H9 (cell line): ENCODE data around the gene ENTR1. TPM values are rescaled to one million over a fixed set of nuclear protein-coding genes. Genes with fewer than 3 reads are reported as not detected.

Experiments
- DNase-seq: peaks from one replicate; pipeline ENCODE4 v3.0.0-alpha.2; 2017
- H2AFZ ChIP-seq: one replicate; pipeline ENCODE4 v1.6.1; 2013; ENCODE audit warnings: mild to moderate bottlenecking, low read length, control low read depth, moderate library complexity
- H2AK5ac ChIP-seq: 2 replicates; pipeline ENCODE4 v1.6.1; 2013; ENCODE audit warnings: low read length, control low read depth, mixed read lengths; ENCODE audit not compliant: insufficient read length
- H2BK120ac ChIP-seq: one replicate; pipeline ENCODE4 v1.6.1; 2013; ENCODE audit warnings: low read depth, mild to moderate bottlenecking, low read length, control low read depth, inconsistent platforms; ENCODE audit not compliant: poor library complexity, severe bottlenecking
- H2BK12ac ChIP-seq: 2 replicates; pipeline ENCODE4 v1.6.1; 2013; ENCODE audit warnings: low read length, control low read depth, mixed read lengths, low read depth; ENCODE audit not compliant: insufficient read length
- H2BK15ac ChIP-seq: 2 replicates; pipeline ENCODE4 v1.6.1; 2013; ENCODE audit warnings: low read depth, low read length, control low read depth
- H2BK20ac ChIP-seq: one replicate; pipeline ENCODE4 v1.6.1; 2013; ENCODE audit warnings: low read depth, mild to moderate bottlenecking, low read length, control low read depth, inconsistent platforms; ENCODE audit not compliant: poor library complexity, severe bottlenecking
- H2BK5ac ChIP-seq: 2 replicates; pipeline ENCODE4 v1.6.1; 2013; ENCODE audit warnings: low read length, control low read depth, mixed read lengths; ENCODE audit not compliant: insufficient read length
- H3K14ac ChIP-seq: 2 replicates; pipeline ENCODE4 v1.6.1; 2013; ENCODE audit warnings: low read length, control low read depth; ENCODE audit not compliant: insufficient read depth
- H3K18ac ChIP-seq: 2 replicates; pipeline ENCODE4 v1.6.1; 2013; ENCODE audit warnings: low read depth, mild to moderate bottlenecking, mixed read lengths, low read length, control low read depth; ENCODE audit not compliant: insufficient read length
- H3K23ac ChIP-seq: 2 replicates; pipeline ENCODE4 v1.6.1; 2013; ENCODE audit warnings: low read length, control low read depth, mixed read lengths, low read depth; ENCODE audit not compliant: insufficient read length
- H3K23me2 ChIP-seq: 2 replicates; pipeline ENCODE4 v1.6.1; 2013; ENCODE audit warnings: low read depth, mild to moderate bottlenecking, mixed read lengths, low read length, control low read depth; ENCODE audit not compliant: insufficient read length, poor library complexity, severe bottlenecking
- H3K27ac ChIP-seq: 2 replicates; pipeline ENCODE4 v1.5.1; 2013; ENCODE audit warnings: low read length, control low read depth, mixed read lengths, low read depth; ENCODE audit not compliant: insufficient read length
- H3K27me3 ChIP-seq: 2 replicates; pipeline ENCODE4 v1.6.1; 2013; ENCODE audit warnings: low read length, control low read depth, inconsistent platforms; ENCODE audit not compliant: insufficient read depth
- H3K4ac ChIP-seq: 2 replicates; pipeline ENCODE4 v1.6.1; 2013; ENCODE audit warnings: low read depth, mild to moderate bottlenecking, control low read depth, inconsistent platforms, low read length, moderate library complexity
- H3K4me1 ChIP-seq: 2 replicates; pipeline ENCODE4 v1.6.1; 2013; ENCODE audit warnings: low read length, control low read depth, inconsistent platforms; ENCODE audit not compliant: insufficient read depth
- H3K4me2 ChIP-seq: 2 replicates; pipeline ENCODE4 v1.6.1; 2013; ENCODE audit warnings: low read length, control low read depth, mixed read lengths; ENCODE audit not compliant: insufficient read length, insufficient read depth
- H3K56ac ChIP-seq: 2 replicates; pipeline ENCODE4 v1.6.1; 2013; ENCODE audit warnings: low read depth, mild to moderate bottlenecking, mixed read lengths, low read length, control low read depth; ENCODE audit not compliant: insufficient read length
- H3K79me1 ChIP-seq: 2 replicates; pipeline ENCODE4 v1.6.1; 2013; ENCODE audit warnings: low read depth, mild to moderate bottlenecking, moderate library complexity, low read length, control low read depth, inconsistent platforms; ENCODE audit not compliant: insufficient read depth, poor library complexity, severe bottlenecking
- H3K79me2 ChIP-seq: 2 replicates; pipeline ENCODE4 v1.6.1; 2013; ENCODE audit warnings: low read length, control low read depth, inconsistent platforms; ENCODE audit not compliant: insufficient read depth
- H3K9ac ChIP-seq: 2 replicates; pipeline ENCODE4 v1.6.1; 2013; ENCODE audit warnings: low read length, control low read depth, mixed read lengths; ENCODE audit not compliant: insufficient read length; ENCODE audit errors: extremely low read depth
- H3K9me3 ChIP-seq: one replicate; pipeline ENCODE4 v1.6.1; 2013; ENCODE audit warnings: low read depth, low read length, inconsistent platforms; ENCODE audit not compliant: control insufficient read depth
- H3T11ph ChIP-seq: one replicate; pipeline ENCODE4 v1.6.1; 2013; ENCODE audit warnings: mild to moderate bottlenecking, low read length, control low read depth, inconsistent platforms
- H4K20me1 ChIP-seq: one replicate; pipeline ENCODE4 v1.6.1; 2013; ENCODE audit not compliant: control insufficient read depth, insufficient read length, insufficient read depth
- H4K5ac ChIP-seq: 2 replicates; pipeline ENCODE4 v1.6.1; 2013; ENCODE audit warnings: low read depth, mild to moderate bottlenecking, mixed read lengths, low read length, control low read depth; ENCODE audit not compliant: insufficient read length
- H4K8ac ChIP-seq: replicated peaks from 2 replicates; pipeline ENCODE4 v1.6.1; 2013; ENCODE audit warnings: low read length, control low read depth, mixed read lengths, low read depth; ENCODE audit not compliant: insufficient read length
- H4K91ac ChIP-seq: 2 replicates; pipeline ENCODE4 v1.6.1; 2013; ENCODE audit warnings: low read depth, mild to moderate bottlenecking, moderate library complexity, mixed read lengths, low read length, control low read depth; ENCODE audit not compliant: insufficient read length
- H3K27ac Mint-ChIP-seq, 3 experiments: 2 replicates in 2 of 3; 3 replicates in 1 of 3; pipeline ENCODE4 v1.8.0; 2020 to 2021; ENCODE audit warnings: mixed read lengths in 3 of 3, mild to moderate bottlenecking in 1 of 3, moderate library complexity in 1 of 3
- H3K27me3 Mint-ChIP-seq: 2 replicates; pipeline ENCODE4 v1.8.0; 2021; ENCODE audit warnings: low read depth, mild to moderate bottlenecking, moderate library complexity, mixed read lengths
- H3K36me3 Mint-ChIP-seq, 3 experiments: 2 replicates in 2 of 3; 3 replicates in 1 of 3; pipeline ENCODE4 v1.8.0; 2020 to 2021; ENCODE audit warnings: low read depth in 3 of 3, mixed read lengths in 3 of 3; ENCODE audit not compliant: insufficient read depth in 1 of 3
- H3K4me1 Mint-ChIP-seq, 2 experiments: 2 replicates each; pipeline ENCODE4 v1.8.0; 2020; ENCODE audit warnings: mixed read lengths in 2 of 2
- H3K4me3 Mint-ChIP-seq, 2 experiments: 2 replicates in 1 of 2; 3 replicates in 1 of 2; pipeline ENCODE4 v1.8.0; 2020 to 2021; ENCODE audit warnings: mild to moderate bottlenecking in 2 of 2, mixed read lengths in 2 of 2, moderate library complexity in 1 of 2
- H3K9me3 Mint-ChIP-seq, 2 experiments: 2 replicates in 1 of 2; 3 replicates in 1 of 2; pipeline ENCODE4 v1.8.0; 2020; ENCODE audit warnings: mild to moderate bottlenecking in 2 of 2, mixed read lengths in 2 of 2, moderate library complexity in 1 of 2
- WGBS: extraction: QIAGEN DNeasy Blood & Tissue Kit; methylation state at CpG from one replicate; pipeline ENCODE4 v1.1.7; 2013; ENCODE audit warnings: missing lambda C conversion rate, low lambda C conversion rate, mixed read lengths; ENCODE audit not compliant: insufficient read length; ENCODE audit errors: extremely low coverage; 5-methylcytosine and 5-hydroxymethylcytosine counted together
- total RNA-seq: library from RNA; stranded (reverse); gene quantifications from 2 replicates; pipeline ENCODE4 v1.2.1, GENCODE V29; 2021
- TF ChIP-seq, protein P1 (sequence below): fragments of 200-600 bp; sonication (generic); conservative IDR thresholded peaks from 3 replicates; pipeline ENCODE4 v1.8.0; 2021; ENCODE audit warnings: antibody characterized with exemption, mild to moderate bottlenecking

Gene ENTR1
- total RNA-seq, 1 experiment from 2014 or later = 108 TPM

DNA sequence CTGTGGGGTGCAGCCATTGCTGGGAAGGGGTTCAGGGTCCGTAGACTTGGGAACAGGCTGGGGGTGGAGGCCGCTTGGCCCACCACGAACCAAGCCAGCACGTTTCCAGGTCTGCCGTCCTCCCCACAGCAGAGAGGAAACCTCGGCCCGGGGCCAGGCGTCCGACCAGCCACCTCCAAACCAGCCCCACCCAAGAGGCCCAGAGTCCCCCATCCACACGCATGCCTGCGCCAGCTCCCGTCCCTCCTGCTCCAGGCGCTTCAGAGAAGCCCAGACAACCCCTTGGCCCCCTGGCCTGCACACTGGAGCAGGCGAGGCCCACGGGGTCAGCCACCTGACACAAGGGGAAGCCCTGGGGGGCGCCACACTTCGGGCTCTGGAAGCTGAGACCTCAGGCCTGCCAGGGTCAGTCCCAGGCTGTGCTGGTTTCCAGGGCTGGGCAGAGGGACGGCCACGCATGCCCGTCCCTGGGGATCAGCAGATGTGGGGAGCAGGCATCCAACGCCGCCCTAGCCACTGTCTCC is 53.1 kb downstream of the ENTR1 start:
- H4K8ac ChIP-seq = no peak overlapping the region
- no peak overlapping the region for H4K91ac ChIP-seq
- H3K36me3 Mint-ChIP-seq = peaks cover 0 to 3% (median 0%) of the 10 kb centered on the region in 3 experiments; a peak in 1 of 7 replicates
- TF ChIP-seq, protein P1, sequence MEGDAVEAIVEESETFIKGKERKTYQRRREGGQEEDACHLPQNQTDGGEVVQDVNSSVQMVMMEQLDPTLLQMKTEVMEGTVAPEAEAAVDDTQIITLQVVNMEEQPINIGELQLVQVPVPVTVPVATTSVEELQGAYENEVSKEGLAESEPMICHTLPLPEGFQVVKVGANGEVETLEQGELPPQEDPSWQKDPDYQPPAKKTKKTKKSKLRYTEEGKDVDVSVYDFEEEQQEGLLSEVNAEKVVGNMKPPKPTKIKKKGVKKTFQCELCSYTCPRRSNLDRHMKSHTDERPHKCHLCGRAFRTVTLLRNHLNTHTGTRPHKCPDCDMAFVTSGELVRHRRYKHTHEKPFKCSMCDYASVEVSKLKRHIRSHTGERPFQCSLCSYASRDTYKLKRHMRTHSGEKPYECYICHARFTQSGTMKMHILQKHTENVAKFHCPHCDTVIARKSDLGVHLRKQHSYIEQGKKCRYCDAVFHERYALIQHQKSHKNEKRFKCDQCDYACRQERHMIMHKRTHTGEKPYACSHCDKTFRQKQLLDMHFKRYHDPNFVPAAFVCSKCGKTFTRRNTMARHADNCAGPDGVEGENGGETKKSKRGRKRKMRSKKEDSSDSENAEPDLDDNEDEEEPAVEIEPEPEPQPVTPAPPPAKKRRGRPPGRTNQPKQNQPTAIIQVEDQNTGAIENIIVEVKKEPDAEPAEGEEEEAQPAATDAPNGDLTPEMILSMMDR = no peak
- H3K4me3 Mint-ChIP-seq = no peak overlapping the region
- H3K56ac ChIP-seq = no peak overlapping the region
- no peak for DNase-seq
- no peak overlapping the region for H2BK12ac ChIP-seq
- no peaks in the 10 kb centered on the region for H3K9me3 Mint-ChIP-seq
- H3K27ac Mint-ChIP-seq = no peak overlapping the region
- no peak overlapping the region for H2BK5ac ChIP-seq
- no peak overlapping the region for H3K27ac ChIP-seq
- no peak overlapping the region for H2BK120ac ChIP-seq
- no peak overlapping the region for H3K14ac ChIP-seq
- H3K9ac ChIP-seq = no peak overlapping the region
- no peaks in the 10 kb centered on the region for H3K79me1 ChIP-seq
- H3K27me3 Mint-ChIP-seq = no peaks in the 10 kb centered on the region
- H3K4me1 ChIP-seq = no peaks in the 10 kb centered on the region
- WGBS = no CpG with 5 or more reads among the region's 22 CpGs
- no peaks in the 10 kb centered on the region for H4K20me1 ChIP-seq
- H4K5ac ChIP-seq = no peak overlapping the region
- no peak overlapping the region for H3K23ac ChIP-seq
- H3K18ac ChIP-seq = no peak overlapping the region
- H2BK15ac ChIP-seq = no peak overlapping the region
- H3T11ph ChIP-seq = no peak overlapping the region
- no peak overlapping the region for H2AFZ ChIP-seq
- no peaks in the 10 kb centered on the region for H3K79me2 ChIP-seq
- no peaks in the 10 kb centered on the region; a peak in 1 of 4 replicates for H3K4me1 Mint-ChIP-seq
- H3K4ac ChIP-seq = no peak overlapping the region
- H3K23me2 ChIP-seq = no peaks in the 10 kb centered on the region
- H2AK5ac ChIP-seq = no peak overlapping the region
- H3K9me3 ChIP-seq = no peaks in the 10 kb centered on the region
- no peaks in the 10 kb centered on the region for H3K27me3 ChIP-seq
- no peak overlapping the region for H2BK20ac ChIP-seq
- H3K4me2 ChIP-seq = no peak overlapping the region
